ENCODE results near the gene PPFIA1. TPM values are rescaled to one million over a fixed set of nuclear protein-coding genes. Genes with fewer than 3 reads are reported as not detected.
A peak's percentile ranks its signal among the peaks of the same experiment; 100 is the strongest.

The PPFIA1 gene
- total RNA-seq, 1 experiment from 2014 or later, result 86.8 TPM

DNA sequence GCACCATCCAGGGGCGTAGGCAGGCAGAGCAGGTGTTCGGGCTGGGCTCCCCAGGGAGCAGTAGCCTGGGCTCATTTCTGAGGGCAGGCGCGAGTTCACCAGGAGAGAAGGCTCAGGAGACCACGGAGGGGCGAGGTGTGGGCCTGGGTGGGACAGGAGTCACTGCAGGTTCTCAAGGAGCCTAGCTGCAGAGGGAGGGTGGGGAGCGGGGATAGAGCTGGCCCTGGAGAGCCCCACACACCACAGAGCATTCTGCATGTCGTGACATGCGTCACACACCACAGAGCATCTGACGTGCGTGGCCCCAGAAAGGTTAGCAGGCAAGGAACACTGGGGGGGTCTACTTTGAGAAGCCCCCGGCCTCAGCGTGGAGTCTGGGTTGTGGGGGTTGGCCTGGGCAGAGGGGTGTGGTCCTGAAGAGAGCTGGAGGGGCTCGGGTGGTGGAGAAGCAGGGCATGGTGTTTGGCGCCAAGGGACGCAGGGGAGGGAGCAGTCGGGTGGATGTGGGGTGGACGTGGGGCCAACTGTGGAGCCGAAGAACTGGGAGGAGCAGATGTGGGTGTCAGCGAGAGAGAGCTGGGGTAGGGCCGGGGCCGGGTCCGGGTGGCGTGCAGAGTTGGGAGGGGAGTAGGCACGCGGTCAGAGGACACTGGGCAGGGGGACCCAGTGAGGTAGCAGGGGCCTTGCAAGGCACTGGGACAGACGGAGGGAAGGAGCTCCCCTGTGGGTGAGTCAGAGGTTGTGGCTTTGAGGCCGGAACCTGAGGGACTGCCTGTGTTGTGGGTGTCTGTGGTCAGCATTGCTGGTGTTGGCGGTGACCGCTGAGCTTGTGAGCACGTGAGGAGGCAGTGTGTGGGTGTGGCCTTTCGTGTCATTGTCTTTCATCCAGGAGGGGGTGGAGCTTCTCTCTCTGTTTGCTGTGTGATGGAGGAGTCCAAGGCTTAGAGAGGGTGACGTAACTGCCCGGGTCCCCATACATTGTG, 153.3 kb downstream of the PPFIA1 start:
- POLR2A ChIA-PET (ENCODE audit: unreplicated experiment), result interaction anchor here (0.7 kb wide), 1 partner anchor 142 kb away, joined by 4 read pairs; no protein-coding TSS in a partner anchor

DNA sequence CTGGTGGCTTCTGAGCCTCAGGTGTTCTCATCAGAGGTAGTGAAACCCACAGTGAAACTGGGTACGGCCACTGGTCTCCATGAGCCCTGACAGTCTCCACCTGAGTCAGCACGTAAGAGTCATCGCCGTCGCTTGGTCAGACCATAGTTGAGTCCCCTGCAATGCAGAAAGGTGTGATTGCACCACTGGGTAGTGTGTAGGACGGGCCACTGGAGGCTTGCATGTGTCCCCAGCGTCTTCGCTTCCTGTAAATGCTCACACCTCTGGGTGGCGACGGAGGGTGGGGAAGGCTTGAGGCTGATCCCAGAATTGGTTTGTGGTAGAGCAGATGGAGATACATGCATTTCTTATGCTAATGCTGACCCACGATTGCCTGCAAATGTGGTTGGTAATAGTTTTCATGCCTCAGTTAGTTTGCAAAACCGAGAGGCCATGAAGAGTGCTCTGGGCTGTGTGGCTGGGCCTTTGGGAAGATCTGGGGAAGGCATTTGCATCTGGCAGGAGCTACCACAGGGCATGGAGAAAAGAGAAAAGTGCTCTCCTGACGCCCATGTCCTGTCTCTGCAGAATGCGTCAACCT, 154.4 kb downstream of the PPFIA1 start:
- no peak overlapping the region for H3K4me3 ChIP-seq
- no peak overlapping the region for H2AFZ ChIP-seq
- no peaks in the 10 kb centered on the region for H3K9me2 ChIP-seq (ENCODE audit: insufficient read depth)
- ChIA-PET POLR2A (ENCODE audit: unreplicated experiment) (no interaction called here), CTCF (no interaction called here)
- no peak overlapping the region for H3K27ac ChIP-seq
- peaks cover 51% of the 10 kb centered on the region for H3K36me3 ChIP-seq (ENCODE audit: low read depth)
- BruUV-seq (replicated peaks), result no TSS peak
- H3K79me2 ChIP-seq (ENCODE audit: low read depth), result peaks cover 6% of the 10 kb centered on the region; the same call in 1 of the 2 replicates
- H3F3A ChIP-seq (ENCODE audit: insufficient read depth, low read depth), result 0 out of 2 replicates have a peak, but pooled peaks cover 7% of the 10 kb centered on the region
- no peak for DNase-seq
- peaks cover 81% of the 10 kb centered on the region for H4K20me1 ChIP-seq (ENCODE audit: insufficient read depth)
- H3K4me2 ChIP-seq, result no peak overlapping the region
- TF ChIP-seq EZH2 (IDR thresholded peaks at IDR 0.05; ENCODE audit: low read depth) (no peak), CTCF (conservative IDR thresholded peaks at IDR 0.05) (no peak)
- no peaks in the 10 kb centered on the region for H3K4me1 ChIP-seq (replicated peaks; ENCODE audit: insufficient read depth)
- no peaks in the 10 kb centered on the region for H3K27me3 ChIP-seq (ENCODE audit: insufficient read depth, low read depth)
- intact Hi-C loops (cut with micrococcal nuclease; ENCODE audit: unreplicated experiment), result no loop called here
- H3K9me3 ChIP-seq (ENCODE audit: insufficient read depth, low read depth), result no peaks in the 10 kb centered on the region

More for the DNA sequence above, 153.3 kb downstream of the PPFIA1 start:
- CTCF ChIA-PET, result interaction anchor here (0.7 kb wide), 1 partner anchor 523 kb away, joined by 4 read pairs; no protein-coding TSS in a partner anchor
- Histone ChIP-seq H3K27ac (no peak overlapping the region), H3K79me2 (ENCODE audit: low read depth) (peaks cover 9% of the 10 kb centered on the region; the same call in 1 of the 2 replicates), H3K4me1 (replicated peaks; ENCODE audit: insufficient read depth) (no peaks in the 10 kb centered on the region), H3F3A (ENCODE audit: insufficient read depth, low read depth) (peaks cover 14% of the 10 kb centered on the region; the same call in 1 of the 2 replicates), H2AFZ (no peak overlapping the region), H3K4me3 (no peak overlapping the region), H3K9me2 (ENCODE audit: insufficient read depth) (no peaks in the 10 kb centered on the region), H3K27me3 (ENCODE audit: insufficient read depth, low read depth) (no peaks in the 10 kb centered on the region), H3K4me2 (no peak overlapping the region), H3K36me3 (ENCODE audit: low read depth) (peaks cover 57% of the 10 kb centered on the region), H4K20me1 (ENCODE audit: insufficient read depth) (peaks cover 82% of the 10 kb centered on the region), H3K9me3 (ENCODE audit: insufficient read depth, low read depth) (no peaks in the 10 kb centered on the region)
- intact Hi-C loops (cut with micrococcal nuclease; ENCODE audit: unreplicated experiment), result no loop called here
- peak; percentile 49 to 89 for DNase-seq
- BruUV-seq (replicated peaks), result no TSS peak
- TF ChIP-seq CTCF (conservative IDR thresholded peaks at IDR 0.05) (no peak), EZH2 (IDR thresholded peaks at IDR 0.05; ENCODE audit: low read depth) (no peak)

DNA sequence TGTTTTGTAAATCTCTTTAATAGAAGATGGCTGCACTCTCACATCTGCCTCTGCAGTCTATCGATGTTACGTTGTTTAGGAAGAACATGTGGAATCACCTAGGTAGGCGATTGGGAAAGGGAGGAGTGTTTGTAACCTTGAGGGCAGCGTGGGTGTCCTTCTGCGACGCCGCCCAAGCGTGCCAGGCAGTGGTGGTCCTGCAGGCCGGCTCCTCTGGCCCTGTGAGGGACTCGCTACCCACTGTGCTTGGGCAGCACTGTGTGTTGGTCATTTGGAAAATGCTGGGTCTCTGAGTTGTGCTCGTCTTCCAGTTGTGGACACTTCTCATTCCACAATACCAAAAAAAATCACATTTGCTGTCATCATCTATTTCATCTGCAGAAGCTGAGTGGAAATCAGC, 156.9 kb downstream of the PPFIA1 start:
- CTCF ChIA-PET, result no interaction called here
- POLR2A ChIA-PET (ENCODE audit: unreplicated experiment), result no interaction called here
- H4K20me1 ChIP-seq (ENCODE audit: insufficient read depth), result peaks cover 82% of the 10 kb centered on the region
- DNase-seq, result no peak
- intact Hi-C loops (cut with micrococcal nuclease; ENCODE audit: unreplicated experiment), result no loop called here
- H3K36me3 ChIP-seq (ENCODE audit: low read depth), result peaks cover 38% of the 10 kb centered on the region
- H3K27ac ChIP-seq, result no peak overlapping the region
- no peaks in the 10 kb centered on the region for H3K79me2 ChIP-seq (ENCODE audit: low read depth)
- H3K9me3 ChIP-seq (ENCODE audit: insufficient read depth, low read depth), result no peaks in the 10 kb centered on the region
- no peak overlapping the region for H3K4me3 ChIP-seq
- H3K9me2 ChIP-seq (ENCODE audit: insufficient read depth), result no peaks in the 10 kb centered on the region
- 0 out of 2 replicates have a peak, but pooled peaks cover 7% of the 10 kb centered on the region for H3F3A ChIP-seq (ENCODE audit: insufficient read depth, low read depth)
- no peak for TF ChIP-seq CTCF (conservative IDR thresholded peaks at IDR 0.05)
- no peak for TF ChIP-seq EZH2 (IDR thresholded peaks at IDR 0.05; ENCODE audit: low read depth)
- H2AFZ ChIP-seq, result no peak overlapping the region
- no peaks in the 10 kb centered on the region for H3K27me3 ChIP-seq (ENCODE audit: insufficient read depth, low read depth)
- no peaks in the 10 kb centered on the region for H3K4me1 ChIP-seq (replicated peaks; ENCODE audit: insufficient read depth)
- no peak overlapping the region for H3K4me2 ChIP-seq
- BruUV-seq (replicated peaks), result no TSS peak
